ENCODE measurements around the gene VAV3. TPM values are rescaled to one million over a fixed set of nuclear protein-coding genes. Genes with fewer than 3 reads are reported as not detected.

The VAV3 gene, protein sequence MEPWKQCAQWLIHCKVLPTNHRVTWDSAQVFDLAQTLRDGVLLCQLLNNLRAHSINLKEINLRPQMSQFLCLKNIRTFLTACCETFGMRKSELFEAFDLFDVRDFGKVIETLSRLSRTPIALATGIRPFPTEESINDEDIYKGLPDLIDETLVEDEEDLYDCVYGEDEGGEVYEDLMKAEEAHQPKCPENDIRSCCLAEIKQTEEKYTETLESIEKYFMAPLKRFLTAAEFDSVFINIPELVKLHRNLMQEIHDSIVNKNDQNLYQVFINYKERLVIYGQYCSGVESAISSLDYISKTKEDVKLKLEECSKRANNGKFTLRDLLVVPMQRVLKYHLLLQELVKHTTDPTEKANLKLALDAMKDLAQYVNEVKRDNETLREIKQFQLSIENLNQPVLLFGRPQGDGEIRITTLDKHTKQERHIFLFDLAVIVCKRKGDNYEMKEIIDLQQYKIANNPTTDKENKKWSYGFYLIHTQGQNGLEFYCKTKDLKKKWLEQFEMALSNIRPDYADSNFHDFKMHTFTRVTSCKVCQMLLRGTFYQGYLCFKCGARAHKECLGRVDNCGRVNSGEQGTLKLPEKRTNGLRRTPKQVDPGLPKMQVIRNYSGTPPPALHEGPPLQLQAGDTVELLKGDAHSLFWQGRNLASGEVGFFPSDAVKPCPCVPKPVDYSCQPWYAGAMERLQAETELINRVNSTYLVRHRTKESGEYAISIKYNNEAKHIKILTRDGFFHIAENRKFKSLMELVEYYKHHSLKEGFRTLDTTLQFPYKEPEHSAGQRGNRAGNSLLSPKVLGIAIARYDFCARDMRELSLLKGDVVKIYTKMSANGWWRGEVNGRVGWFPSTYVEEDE
- total RNA-seq (2014; rRNA removed; shearing (Covaris generic)) (under 0.01 and 0.63 TPM in 2 replicates), polyA plus RNA-seq (2016; fragmentation: Nextera tagmentation; extraction: Ambion mirVana) (0.23 and 0.24 TPM in 2 replicates)

DNA sequence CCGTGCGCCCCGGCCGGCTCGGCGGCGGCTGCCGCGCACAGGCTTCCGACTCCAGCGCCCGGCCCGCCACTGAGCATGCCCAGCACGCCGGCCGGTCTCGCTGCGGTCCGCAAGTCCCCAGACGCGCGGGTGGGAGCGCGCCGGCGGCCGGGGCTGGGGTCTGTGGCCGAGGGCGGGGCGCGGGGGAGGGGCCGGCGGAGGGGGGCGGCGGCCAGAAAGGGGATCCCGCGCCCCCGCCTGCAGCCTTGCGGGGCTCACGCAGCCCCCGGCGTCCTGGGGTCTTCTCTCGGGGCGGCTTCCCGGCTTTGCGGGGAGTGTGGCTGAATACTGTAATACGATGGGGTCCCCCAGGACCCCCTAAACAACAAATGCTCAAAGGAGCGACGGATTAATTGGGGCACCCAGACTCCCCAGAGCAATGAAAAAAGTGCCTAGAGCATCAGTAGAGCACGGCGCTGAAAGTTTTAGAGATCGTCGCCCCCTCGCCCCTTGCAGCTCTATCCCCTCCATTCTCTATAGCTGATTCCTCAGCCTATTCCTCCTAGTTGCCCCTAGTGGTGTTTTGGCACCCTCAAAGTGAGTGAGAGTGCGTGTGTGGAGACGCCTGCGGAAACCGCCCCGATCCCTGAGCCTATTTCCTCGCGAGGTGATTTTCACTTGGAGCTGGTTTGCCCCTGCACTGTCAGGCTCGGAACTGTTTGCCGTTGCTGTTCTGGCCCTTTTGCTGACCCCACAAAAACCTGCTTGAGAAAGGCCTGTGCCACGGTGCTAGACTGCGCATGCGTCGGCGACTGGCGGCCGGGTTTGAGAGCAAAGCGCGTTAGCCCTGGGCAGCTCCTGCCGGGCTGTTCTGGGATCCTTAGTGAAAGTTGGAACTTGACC lies at the start of gene VAV3:
Gene VAV3 (minus strand): TSS at position 71 of the 882 bp plus-strand sequence. CDS start 311 bp downstream, outside the sequence.
- Histone ChIP-seq H3K9me2 (ENCODE audit: insufficient read depth) (no peaks in the 10 kb centered on the region), H3K79me2 (ENCODE audit: insufficient read depth) (no peaks in the 10 kb centered on the region), H2AFZ (peak within 1 kb of the TSS; percentile 79), H3K4me3 (peak within 1 kb of the TSS; percentile 75), H3K27me3 (replicated peaks; ENCODE audit: insufficient read depth) (peaks cover 29% of the 10 kb centered on the region), H3F3A (ENCODE audit: insufficient read depth) (no peaks in the 10 kb centered on the region), H3K9ac (no peak within 1 kb of the TSS), H4K20me1 (ENCODE audit: insufficient read depth) (no peaks in the 10 kb centered on the region), H3K27ac (no peak within 1 kb of the TSS), H3K36me3 (ENCODE audit: low read depth) (no peaks in the 10 kb centered on the region), H3K4me2 (ENCODE audit: unreplicated experiment) (peak within 1 kb of the TSS; percentile 88), H3K4me1 (ENCODE audit: insufficient read depth) (no peaks in the 10 kb centered on the region), H3K9me3 (ENCODE audit: low read depth) (no peaks in the 10 kb centered on the region)
- in situ Hi-C loops (cut with MboI), result no loop called here
- 0 to 3% methylated on average over 43 to 70 of the region's 73 CpGs for WGBS, 2 experiments (ENCODE audit: low coverage in 1 of 2, low lambda C conversion rate in 2 of 2, missing lambda C conversion rate in 2 of 2)
- DNase-seq, result peak; percentile 79
- no peak for TF ChIP-seq EZH2 (IDR thresholded peaks at IDR 0.05; ENCODE audit: insufficient read depth, poor library complexity, severe bottlenecking)
- no peak for TF ChIP-seq EZH2phosphoT487 (IDR thresholded peaks at IDR 0.05; ENCODE audit: insufficient read depth, low read depth)

DNA sequence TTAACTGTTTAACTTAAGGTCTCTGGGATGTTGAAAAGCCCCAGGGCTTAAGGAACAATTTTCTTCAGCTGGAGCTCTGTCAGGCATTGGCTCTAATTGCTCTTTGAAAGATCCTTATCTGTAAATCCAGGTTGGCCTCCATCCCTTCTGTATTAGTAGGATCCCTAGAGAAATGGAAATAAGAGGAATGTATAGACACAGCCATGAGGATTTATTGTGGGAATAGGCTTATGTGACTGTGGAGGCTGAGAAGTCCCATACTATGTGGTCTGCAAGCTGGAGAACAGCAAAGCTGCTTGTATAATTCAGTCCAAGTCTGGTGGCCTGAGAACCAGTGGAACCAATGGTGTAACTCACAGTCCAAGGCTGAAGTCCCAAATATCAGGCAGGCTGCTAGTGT lies 47.6 kb upstream of the VAV3 start:
- in situ Hi-C loops (cut with MboI), result no loop called here
- Histone ChIP-seq H3K4me1 (ENCODE audit: insufficient read depth) (peaks cover 28% of the 10 kb centered on the region), H3K36me3 (ENCODE audit: low read depth) (no peaks in the 10 kb centered on the region), H3K4me3 (no peak overlapping the region), H2AFZ (no peak overlapping the region), H3F3A (ENCODE audit: insufficient read depth) (peaks cover 39% of the 10 kb centered on the region), H3K79me2 (ENCODE audit: insufficient read depth) (no peaks in the 10 kb centered on the region), H3K9me3 (ENCODE audit: low read depth) (no peaks in the 10 kb centered on the region), H3K4me2 (ENCODE audit: unreplicated experiment) (no peak overlapping the region), H3K27me3 (replicated peaks; ENCODE audit: insufficient read depth) (peaks cover 35% of the 10 kb centered on the region), H3K9ac (no peak overlapping the region), H4K20me1 (ENCODE audit: insufficient read depth) (no peaks in the 10 kb centered on the region), H3K9me2 (ENCODE audit: insufficient read depth) (no peaks in the 10 kb centered on the region), H3K27ac (no peak overlapping the region)
- DNase-seq, result no peak
- TF ChIP-seq EZH2phosphoT487 (IDR thresholded peaks at IDR 0.05; ENCODE audit: insufficient read depth, low read depth) (no peak), EZH2 (IDR thresholded peaks at IDR 0.05; ENCODE audit: insufficient read depth, poor library complexity, severe bottlenecking) (no peak)

DNA sequence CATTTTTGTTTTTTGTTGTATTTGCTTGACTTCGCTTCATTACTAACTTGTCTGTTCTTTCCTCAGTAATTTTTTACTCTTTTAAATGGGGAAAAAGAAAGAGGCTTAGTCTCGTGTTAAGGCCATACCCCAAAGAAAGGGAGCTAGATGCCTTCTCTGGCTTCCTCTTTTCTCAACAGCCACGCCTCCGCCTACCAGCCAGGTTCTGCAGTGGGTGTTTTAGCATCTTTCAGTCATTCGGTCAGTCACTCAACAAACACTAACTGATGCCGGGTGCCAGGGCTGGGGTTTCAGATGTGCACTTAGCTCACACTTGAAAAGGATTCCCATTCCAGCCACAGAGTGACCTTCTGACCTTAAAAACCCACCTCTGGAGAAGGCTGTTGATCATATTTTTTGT lies 46.3 kb upstream of the VAV3 start:
- H3K9ac ChIP-seq, result no peak overlapping the region
- no peaks in the 10 kb centered on the region for H4K20me1 ChIP-seq (ENCODE audit: insufficient read depth)
- 94 to 96% methylated on average over 6 of the region's 6 CpGs for WGBS, 2 experiments (ENCODE audit: low coverage in 1 of 2, low lambda C conversion rate in 2 of 2, missing lambda C conversion rate in 2 of 2)
- in situ Hi-C loops (cut with MboI), result no loop called here
- H3K4me3 ChIP-seq, result no peak overlapping the region
- H3K4me1 ChIP-seq (ENCODE audit: insufficient read depth), result peaks cover 21% of the 10 kb centered on the region
- H3K9me3 ChIP-seq (ENCODE audit: low read depth), result no peaks in the 10 kb centered on the region
- no peaks in the 10 kb centered on the region for H3K36me3 ChIP-seq (ENCODE audit: low read depth)
- no peak overlapping the region for H3K27ac ChIP-seq
- H3K9me2 ChIP-seq (ENCODE audit: insufficient read depth), result no peaks in the 10 kb centered on the region
- peaks cover 26% of the 10 kb centered on the region for H3F3A ChIP-seq (ENCODE audit: insufficient read depth)
- no peak for TF ChIP-seq EZH2 (IDR thresholded peaks at IDR 0.05; ENCODE audit: insufficient read depth, poor library complexity, severe bottlenecking)
- TF ChIP-seq EZH2phosphoT487 (IDR thresholded peaks at IDR 0.05; ENCODE audit: insufficient read depth, low read depth), result no peak
- no peak overlapping the region for H3K4me2 ChIP-seq (ENCODE audit: unreplicated experiment)
- DNase-seq, result no peak
- H3K27me3 ChIP-seq (replicated peaks; ENCODE audit: insufficient read depth), result peaks cover 40% of the 10 kb centered on the region
- H2AFZ ChIP-seq, result no peak overlapping the region
- no peaks in the 10 kb centered on the region for H3K79me2 ChIP-seq (ENCODE audit: insufficient read depth)

DNA sequence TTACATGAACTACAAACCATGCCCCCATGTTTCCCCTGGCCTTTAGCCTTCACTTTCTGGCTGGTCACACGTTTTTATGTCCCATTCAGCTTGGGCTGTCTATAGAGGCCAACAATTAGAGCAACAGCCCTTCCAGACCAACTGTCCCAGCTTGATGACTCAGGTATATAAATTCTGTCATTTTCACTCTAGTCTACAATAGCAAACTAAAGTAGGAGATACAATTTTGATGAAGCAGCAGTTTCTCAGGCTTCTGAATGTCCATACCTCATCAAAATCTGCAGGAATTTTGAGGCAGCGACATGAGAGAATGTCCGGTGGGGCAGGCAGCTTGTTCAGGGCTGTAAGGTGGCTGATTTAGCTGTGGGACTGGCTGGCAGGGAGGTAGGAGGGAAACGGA lies 45.6 kb upstream of the VAV3 start:
- in situ Hi-C loops (cut with MboI), result no loop called here
- Histone ChIP-seq H3K4me1 (ENCODE audit: insufficient read depth) (peaks cover 15% of the 10 kb centered on the region), H3K27me3 (replicated peaks; ENCODE audit: insufficient read depth) (peaks cover 40% of the 10 kb centered on the region), H3K27ac (no peak overlapping the region), H2AFZ (no peak overlapping the region), H3K4me3 (no peak overlapping the region), H3F3A (ENCODE audit: insufficient read depth) (peaks cover 19% of the 10 kb centered on the region), H3K9me3 (ENCODE audit: low read depth) (no peaks in the 10 kb centered on the region), H3K4me2 (ENCODE audit: unreplicated experiment) (no peak overlapping the region), H4K20me1 (ENCODE audit: insufficient read depth) (no peaks in the 10 kb centered on the region), H3K9me2 (ENCODE audit: insufficient read depth) (no peaks in the 10 kb centered on the region), H3K79me2 (ENCODE audit: insufficient read depth) (no peaks in the 10 kb centered on the region), H3K36me3 (ENCODE audit: low read depth) (no peaks in the 10 kb centered on the region), H3K9ac (no peak overlapping the region)
- TF ChIP-seq EZH2phosphoT487 (IDR thresholded peaks at IDR 0.05; ENCODE audit: insufficient read depth, low read depth), result no peak
- TF ChIP-seq EZH2 (IDR thresholded peaks at IDR 0.05; ENCODE audit: insufficient read depth, poor library complexity, severe bottlenecking), result no peak
- peak; percentile 20 for DNase-seq
- 83 to 86% methylated on average over 4 of the region's 4 CpGs for whole genome bisulfite sequencing, 2 experiments (ENCODE audit: low coverage in 1 of 2, low lambda C conversion rate in 2 of 2, missing lambda C conversion rate in 2 of 2)
